Activated T-cell treated with anti-CD3 and anti-CD28 coated beads, Interleukin-2, amount 50 U/mL, for 48 hours (primary cell): Measurements from ENCODE around the gene NTN5.
A peak's percentile ranks its signal among the peaks of the same experiment; 100 is the strongest.

ENCODE experiments used
- DNase-seq, 2 experiments: peaks; one replicate each; pipeline ENCODE4 v3.0.0-alpha.2; 2020

NTN5 gene

DNA sequence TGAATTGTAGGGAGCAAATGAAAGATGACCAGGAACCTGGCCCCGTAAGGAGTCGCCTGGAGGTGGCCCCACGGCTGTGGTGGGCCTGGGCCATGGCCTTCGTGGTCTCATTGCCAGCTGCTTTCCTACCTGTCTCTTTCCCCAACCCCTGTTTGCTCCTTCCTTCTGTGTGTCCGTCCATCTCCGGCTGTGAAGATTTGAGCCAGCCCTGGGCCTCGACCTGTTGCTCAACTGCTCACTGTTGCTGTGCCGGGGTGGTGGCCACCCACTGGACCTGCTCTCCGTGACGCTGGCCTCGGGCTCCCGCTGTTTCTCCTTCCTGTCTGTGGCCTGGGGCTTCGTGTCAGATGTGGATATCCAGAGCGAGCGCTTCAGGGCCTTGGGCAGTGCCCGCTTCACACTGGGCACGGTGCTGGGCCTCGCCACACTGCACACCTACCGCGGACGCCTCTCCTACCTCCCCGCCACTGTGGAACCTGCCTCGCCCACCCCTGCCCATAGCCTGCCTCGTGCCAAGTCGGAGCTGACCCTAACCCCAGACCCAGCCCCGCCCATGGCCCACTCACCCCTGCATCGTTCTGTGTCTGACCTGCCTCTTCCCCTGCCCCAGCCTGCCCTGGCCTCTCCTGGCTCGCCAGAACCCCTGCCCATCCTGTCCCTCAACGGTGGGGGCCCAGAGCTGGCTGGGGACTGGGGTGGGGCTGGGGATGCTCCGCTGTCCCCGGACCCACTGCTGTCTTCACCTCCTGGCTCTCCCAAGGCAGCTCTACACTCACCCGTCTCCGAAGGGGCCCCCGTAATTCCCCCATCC, 44.1 kb downstream of the NTN5 start:
- DNase-seq = no peak

GRCh38 chr19:48627865-48628314, 44.9 kb downstream of the NTN5 start:
- no peak for DNase-seq

GRCh38 chr19:48627201-48627864, 45.5 kb downstream of the NTN5 start:
- DNase-seq = peak in 1 of 2 experiments; percentile 65

DNA sequence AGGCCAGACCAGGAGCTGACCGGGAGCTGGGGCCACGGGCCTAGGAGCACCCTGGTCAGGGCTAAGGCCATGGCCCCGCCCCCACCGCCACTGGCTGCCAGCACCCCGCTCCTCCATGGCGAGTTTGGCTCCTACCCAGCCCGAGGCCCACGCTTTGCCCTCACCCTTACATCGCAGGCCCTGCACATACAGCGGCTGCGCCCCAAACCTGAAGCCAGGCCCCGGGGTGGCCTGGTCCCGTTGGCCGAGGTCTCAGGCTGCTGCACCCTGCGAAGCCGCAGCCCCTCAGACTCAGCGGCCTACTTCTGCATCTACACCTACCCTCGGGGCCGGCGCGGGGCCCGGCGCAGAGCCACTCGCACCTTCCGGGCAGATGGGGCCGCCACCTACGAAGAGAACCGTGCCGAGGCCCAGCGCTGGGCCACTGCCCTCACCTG, 46.9 kb downstream of the NTN5 start:
- DNase-seq = no peak

DNA sequence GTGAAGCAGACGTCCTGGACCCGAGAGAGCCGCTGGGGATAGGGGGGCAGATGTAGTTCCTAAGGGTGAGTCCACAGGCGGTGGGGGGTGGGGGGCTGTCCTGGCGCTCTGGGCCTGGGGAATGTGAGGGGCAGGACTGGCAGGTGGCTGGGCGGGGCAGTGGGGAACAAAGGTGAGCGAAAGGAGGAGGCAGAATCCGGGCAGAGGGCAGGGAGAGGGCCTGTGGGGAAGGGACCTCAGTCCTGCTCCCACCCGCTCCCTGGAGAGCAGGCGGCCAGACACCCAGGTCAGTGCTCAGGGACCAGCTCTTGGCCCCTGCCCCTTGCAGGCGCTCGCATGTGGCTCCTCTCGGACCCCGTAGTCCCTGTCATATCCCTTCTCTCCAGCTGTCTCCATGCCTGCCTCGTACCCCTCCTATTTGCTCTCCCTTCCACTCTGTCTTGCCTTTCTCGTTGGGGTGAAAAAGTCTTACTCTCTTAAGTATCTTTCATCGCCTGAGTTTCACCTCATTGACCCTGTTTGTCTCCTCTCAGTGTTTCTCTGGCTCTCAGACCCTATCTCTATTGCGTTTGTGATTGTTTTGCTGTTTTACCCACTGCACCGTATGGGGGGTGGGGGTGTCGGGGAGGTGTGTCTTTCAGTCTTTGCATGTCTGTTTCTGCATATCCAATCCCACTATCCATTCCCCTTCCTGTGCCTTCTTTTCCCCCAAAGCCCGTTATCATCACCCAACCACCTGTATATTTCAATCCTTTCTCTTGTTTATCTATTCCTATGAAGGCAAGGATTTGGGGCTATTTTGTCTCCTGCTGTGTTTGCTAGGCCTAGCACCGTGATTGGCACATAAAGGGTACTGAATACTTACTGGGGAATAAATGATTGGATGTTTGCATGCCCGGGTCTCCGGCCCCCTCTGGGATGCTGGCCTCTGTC, 47.8 kb downstream of the NTN5 start:
- no peak for DNase-seq

DNA sequence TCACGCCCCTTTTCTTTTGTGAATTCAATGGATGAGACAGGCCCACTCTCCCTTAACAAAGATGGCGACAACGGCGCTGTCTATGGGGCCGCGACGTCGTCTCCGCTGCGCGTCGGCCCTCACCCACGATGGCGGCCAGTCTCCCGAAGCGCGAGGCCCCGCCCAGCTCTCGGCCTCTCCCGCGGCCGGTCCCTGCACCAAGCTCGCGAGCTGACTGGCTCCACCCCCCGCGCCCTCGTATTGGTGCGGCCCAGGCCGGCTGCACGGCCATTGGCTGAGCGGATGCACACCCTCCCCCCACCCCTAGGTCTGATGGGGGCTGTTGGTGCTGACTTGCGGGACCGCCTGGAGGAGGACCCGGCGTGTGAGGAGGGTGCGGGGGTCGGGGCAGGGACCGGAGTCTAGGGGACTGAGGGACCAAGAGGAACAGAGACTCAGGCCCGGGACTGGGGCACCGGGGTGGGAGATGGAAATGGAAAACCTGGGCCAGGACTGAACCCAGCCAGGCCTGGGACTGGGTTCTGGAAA, 48.7 kb downstream of the NTN5 start:
- DNase-seq = peak; percentile 98 to 99

- DNase-seq = no peak
These were observed 49.2 kb downstream of the NTN5 start for GRCh38 chr19:48623556-48624066.

GRCh38 chr19:48619692-48620585, 52.9 kb downstream of the NTN5 start:
- DNase-seq = no peak

DNA sequence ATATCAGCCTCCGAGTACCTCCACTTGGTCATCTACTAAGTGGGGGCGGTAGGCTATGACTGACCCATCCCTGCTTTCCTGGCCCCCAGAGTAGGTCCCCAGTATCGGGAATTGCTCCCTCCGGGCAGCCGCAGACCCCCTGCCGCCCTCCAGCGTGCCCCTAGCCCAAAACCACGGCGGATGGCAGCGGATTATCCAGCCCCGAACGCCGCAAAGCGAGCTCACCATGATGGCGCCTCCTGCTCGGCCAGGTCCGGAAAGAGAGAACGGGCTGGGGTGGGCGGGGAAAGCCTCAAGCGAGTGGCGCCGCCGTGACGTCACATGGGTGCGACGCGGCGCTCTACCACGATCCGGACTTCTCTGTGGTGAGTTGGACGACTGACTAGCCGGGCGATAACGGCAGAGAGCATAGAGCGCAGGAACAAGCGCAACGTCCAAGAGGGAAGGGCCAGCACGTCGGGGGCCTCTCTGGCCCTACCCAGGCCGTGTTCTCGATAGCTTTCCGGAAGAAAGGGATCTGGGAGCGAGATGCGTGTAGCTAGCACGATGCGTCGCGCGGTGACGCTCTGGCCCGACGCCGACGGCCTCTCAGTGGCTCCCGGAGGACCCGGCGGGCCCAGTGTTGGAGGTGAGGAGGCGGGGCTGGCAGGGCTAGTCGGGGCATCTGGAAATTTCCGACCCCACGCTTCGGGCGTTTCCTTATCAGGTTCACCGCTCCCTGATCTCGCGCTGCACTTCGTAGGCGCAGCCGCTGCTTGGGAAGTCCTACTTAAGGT, 53.7 kb downstream of the NTN5 start, which contains the start of the genes RPL18 and SPHK2:
Gene RPL18 (minus strand): TSS at position 263 of the 776 bp plus-strand sequence. CDS start 35 bp downstream, at position 228.
Gene SPHK2 (plus strand): TSS at position 591 of the 776 bp plus-strand sequence. CDS start 1,009 bp downstream, outside the sequence.
- peak; percentile 96 to 97 for DNase-seq

DNA sequence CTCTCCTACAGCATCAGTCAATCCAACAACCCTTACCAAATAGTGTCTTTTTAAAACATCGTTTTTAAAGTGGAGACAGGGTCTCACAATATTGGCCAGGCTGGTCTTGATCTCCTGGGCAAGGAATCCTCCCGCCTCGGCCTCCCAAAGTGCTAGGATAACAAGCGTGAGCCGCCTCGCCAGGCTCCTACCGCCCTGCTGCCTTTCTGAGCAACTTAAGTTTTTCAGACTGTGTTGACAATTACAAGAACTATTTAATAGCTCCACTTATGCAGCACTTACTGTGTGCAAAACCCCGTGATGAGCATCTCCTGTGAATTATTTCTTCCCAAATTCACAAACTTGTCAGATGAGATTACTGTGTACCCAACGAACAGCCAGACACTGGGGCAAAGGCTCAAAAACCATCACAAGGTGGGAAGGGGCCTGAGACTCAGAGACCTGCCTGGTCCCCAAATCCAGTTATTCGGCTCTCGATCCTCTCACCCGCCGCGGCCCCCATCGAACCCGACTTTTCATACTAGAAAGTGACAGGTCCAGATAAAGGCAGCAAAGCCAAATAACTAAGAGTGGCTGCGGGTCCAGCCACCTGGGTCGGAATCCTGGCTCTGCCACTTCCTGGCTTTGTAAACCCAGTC, 54.4 kb downstream of the NTN5 start:
- no peak for DNase-seq

DNA sequence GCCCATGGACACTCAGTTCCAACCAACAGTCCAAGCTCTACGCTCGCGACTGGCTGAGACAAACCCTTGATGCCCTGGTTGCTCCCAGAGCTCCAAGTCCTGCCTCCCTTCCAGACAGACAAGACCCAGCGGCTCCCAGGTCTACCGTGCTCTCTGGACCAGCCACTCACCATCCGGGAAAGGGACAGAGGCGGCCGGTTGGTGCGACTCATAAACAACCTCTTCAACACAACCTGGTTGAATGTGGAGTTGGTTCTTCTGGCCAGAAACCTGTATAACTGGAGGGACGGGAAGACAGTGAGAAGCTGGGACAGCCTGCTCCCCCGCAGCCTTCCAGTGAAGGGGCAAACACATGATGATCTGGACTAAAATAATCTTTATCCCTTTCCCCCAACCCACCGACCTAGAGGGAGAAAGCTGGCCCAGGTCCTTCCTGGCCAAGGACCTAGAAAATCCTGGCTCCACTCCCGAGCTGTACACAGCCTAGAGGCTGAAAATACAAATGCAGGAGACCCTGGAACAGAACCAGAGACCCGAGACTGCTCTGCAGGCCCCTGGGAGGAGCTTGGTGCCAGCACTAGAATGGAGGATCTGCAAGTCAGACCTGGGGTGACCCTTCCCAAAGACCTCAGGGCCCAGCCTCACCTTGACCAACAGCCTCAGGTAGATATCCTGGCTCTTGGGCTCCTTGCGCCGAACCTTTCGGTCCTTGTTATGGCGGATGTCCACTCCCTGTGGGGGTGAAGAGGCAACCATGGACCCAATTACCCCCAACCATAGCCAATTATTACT, 55.5 kb downstream of the NTN5 start:
- no peak for DNase-seq

DNA sequence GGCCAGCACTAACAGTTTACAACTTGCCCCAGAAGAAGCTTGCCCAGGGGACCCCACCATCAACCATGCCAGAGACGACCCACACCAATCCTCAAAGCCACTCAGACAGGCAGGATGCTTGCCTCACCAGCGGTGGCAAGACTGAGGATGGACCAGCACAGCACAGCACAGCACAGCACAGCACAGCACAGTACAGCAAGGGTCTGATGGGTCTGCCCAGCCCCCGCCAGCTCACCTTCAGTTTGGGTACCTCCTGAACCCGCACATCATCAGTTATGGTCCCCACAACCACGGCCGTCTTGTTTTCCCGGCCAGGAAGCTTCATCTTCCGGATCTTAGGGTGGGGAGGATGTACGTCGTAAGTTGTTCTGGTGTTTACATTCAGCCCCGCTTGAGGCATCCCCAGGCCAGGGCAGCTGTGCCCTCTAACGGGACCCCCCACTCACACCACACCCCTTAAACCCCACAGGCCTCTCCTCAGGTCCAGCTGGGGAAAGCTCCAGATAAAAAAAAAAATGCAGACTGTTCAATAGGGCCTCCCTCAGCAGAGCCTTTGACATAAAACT, 56.2 kb downstream of the NTN5 start:
- no peak for DNase-seq

GRCh38 chr19:48616041-48616436, 56.8 kb downstream of the NTN5 start:
- DNase-seq = no peak

DNA sequence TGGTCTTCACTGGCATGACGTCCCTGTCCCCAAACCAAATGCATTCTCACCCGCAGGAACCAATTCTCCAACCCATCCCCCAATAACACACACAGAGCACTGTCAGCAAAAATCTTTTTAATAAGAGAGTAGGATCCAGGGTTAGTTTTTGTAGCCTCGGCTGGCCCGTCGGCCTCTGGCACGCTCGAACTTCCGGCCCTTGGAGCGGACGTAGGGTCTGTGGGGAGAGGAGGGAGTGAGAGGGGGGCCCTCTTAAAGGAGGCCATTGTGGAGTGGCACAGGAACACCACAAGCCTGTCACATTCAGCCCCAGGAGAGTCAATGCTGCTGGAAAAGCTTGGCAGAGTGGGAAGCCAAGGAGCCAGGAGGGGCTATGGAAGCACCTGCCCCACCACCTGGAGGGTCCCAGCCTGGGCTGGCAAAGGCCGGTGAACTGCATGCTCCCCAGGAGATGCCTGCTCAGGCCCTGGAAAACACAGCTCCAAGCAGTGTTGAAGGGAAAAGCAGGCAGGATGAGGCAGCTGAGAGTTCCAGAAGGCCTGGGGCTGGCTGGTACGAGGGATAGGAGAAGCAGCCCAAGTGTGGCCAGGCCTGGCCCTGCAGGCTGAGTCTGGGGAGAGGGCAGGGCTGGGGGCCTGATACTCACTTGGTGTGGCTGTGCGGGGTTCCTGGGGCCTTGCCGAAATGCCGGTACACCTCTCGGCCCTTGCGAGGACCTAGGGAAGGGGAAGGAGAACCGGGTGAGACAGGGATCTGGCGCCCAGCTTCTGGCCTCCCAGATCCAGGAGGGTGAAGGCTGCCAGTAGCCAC, 57.4 kb downstream of the NTN5 start:
- DNase-seq = no peak

GRCh38 chr19:48614436-48615230, 58.2 kb downstream of the NTN5 start, which contains the start of gene FAM83E:
Gene FAM83E (minus strand): TSS chr19:48615076. CDS start chr19:48613372, 1,704 bp downstream.
- DNase-seq = peak; percentile 64 to 65

- DNase-seq = peak; percentile 59 to 64
These were observed 58.9 kb downstream of the NTN5 start for GRCh38 chr19:48613852-48614435.
